IMR-90 (cell line): ENCODE measurements around the gene UNC5A. TPM values are rescaled to one million over a fixed set of nuclear protein-coding genes. Genes with fewer than 3 reads are reported as not detected.

Experiments used
- ATAC-seq: fragments of 200-7000 bp; cut with Tn5 transposase; 2 replicates; pipeline ENCODE4 v1.9.1; 2020; ENCODE audit warnings: low read depth, mild to moderate bottlenecking, moderate library complexity
- BruUV-seq: library from RNA; stranded (reverse); fragments of 400-500 nt; replicated peaks from 2 replicates; lab custom pipeline; 2021; lab: Mats Ljungman, UMichigan
- CTCF ChIA-PET: fragments of 300-600 bp; formaldehyde crosslinking; extraction: SDS; loops from one replicate; lab custom pipeline; 2021; ENCODE audit warnings: antibody characterized with exemption; lab: Yijun Ruan, JAX
- POLR2A ChIA-PET: fragments of 300-600 bp; sonication (Branson Sonifier 250); formaldehyde crosslinking; loops from one replicate; lab custom pipeline; 2022; ENCODE audit warnings: antibody characterized with exemption; ENCODE audit not compliant: unreplicated experiment; lab: Charles Lee
- DNase-seq: peaks from one replicate; pipeline ENCODE4 v3.0.0; 2013
- H2AFZ ChIP-seq: replicated peaks from 2 replicates; pipeline ENCODE3; 2013; ENCODE audit warnings: low read length, mild to moderate bottlenecking; ENCODE audit not compliant: poor library complexity
- H2AK5ac ChIP-seq: 2 replicates; pipeline ENCODE4 v1.6.1; 2013; ENCODE audit warnings: low read depth, low read length, inconsistent platforms
- H2AK9ac ChIP-seq: replicated peaks from 2 replicates; pipeline ENCODE3; 2013; ENCODE audit warnings: mild to moderate bottlenecking, low read depth, low read length, moderate library complexity; ENCODE audit not compliant: poor library complexity
- H2BK120ac ChIP-seq: 2 replicates; pipeline ENCODE4 v1.6.1; 2013; ENCODE audit warnings: low read depth, low read length, inconsistent platforms
- H2BK15ac ChIP-seq: 3 replicates; pipeline ENCODE4 v1.6.1; 2013; ENCODE audit warnings: low read depth, low read length, inconsistent platforms
- H2BK20ac ChIP-seq: 2 replicates; pipeline ENCODE4 v1.6.1; 2013; ENCODE audit warnings: low read depth, mild to moderate bottlenecking, inconsistent platforms, low read length, moderate library complexity
- H2BK5ac ChIP-seq: 2 replicates; pipeline ENCODE4 v1.6.1; 2013; ENCODE audit warnings: mild to moderate bottlenecking, low read depth, low read length, inconsistent platforms; ENCODE audit not compliant: poor library complexity, severe bottlenecking
- H3K14ac ChIP-seq: replicated peaks from 2 replicates; pipeline ENCODE4 v1.6.1; 2013; ENCODE audit warnings: low read depth, low read length, inconsistent platforms
- H3K18ac ChIP-seq: 2 replicates; pipeline ENCODE4 v1.6.1; 2013; ENCODE audit warnings: low read depth, low read length, control low read depth
- H3K23ac ChIP-seq: 2 replicates; pipeline ENCODE4 v1.6.1; 2013; ENCODE audit warnings: low read depth, low read length, inconsistent platforms
- H3K27ac ChIP-seq: 2 replicates; pipeline ENCODE4 v1.5.1; 2013; ENCODE audit warnings: mild to moderate bottlenecking, control low read depth, low read length; ENCODE audit not compliant: insufficient read depth
- H3K27me3 ChIP-seq: 2 replicates; pipeline ENCODE4 v1.6.1; 2013; ENCODE audit warnings: low read length; ENCODE audit not compliant: control insufficient read depth, insufficient read depth
- H3K36me3 ChIP-seq: 2 replicates; pipeline ENCODE4 v1.6.1; 2013; ENCODE audit warnings: low read length, mixed read lengths; ENCODE audit not compliant: control insufficient read depth, insufficient read depth
- H3K4ac ChIP-seq: 2 replicates; pipeline ENCODE4 v1.6.1; 2013; ENCODE audit warnings: low read depth, low read length, inconsistent platforms
- H3K4me1 ChIP-seq: 2 replicates; pipeline ENCODE4 v1.6.1; 2013; ENCODE audit warnings: low read length, mixed read lengths; ENCODE audit not compliant: control insufficient read depth, insufficient read depth
- H3K4me2 ChIP-seq: 2 replicates; pipeline ENCODE4 v1.6.1; 2013; ENCODE audit warnings: low read depth, mild to moderate bottlenecking, control low read depth, low read length, moderate library complexity
- H3K4me3 ChIP-seq: 2 replicates; pipeline ENCODE4 v1.5.1; 2013; ENCODE audit warnings: low read depth, mild to moderate bottlenecking, control low read depth, low read length, moderate library complexity; ENCODE audit not compliant: insufficient read depth
- H3K56ac ChIP-seq: 2 replicates; pipeline ENCODE4 v1.6.1; 2013; ENCODE audit warnings: low read length, inconsistent platforms; ENCODE audit not compliant: insufficient read depth; ENCODE audit errors: extremely low read depth
- H3K79me1 ChIP-seq, 2 experiments: 2 replicates each; pipeline ENCODE4 v1.6.1; 2013; ENCODE audit warnings: low read length in 2 of 2, inconsistent platforms in 1 of 2, low read depth in 1 of 2
- H3K9ac ChIP-seq: 2 replicates; pipeline ENCODE4 v1.6.1; 2013; ENCODE audit warnings: low read depth, low read length, control low read depth
- H3K9me1 ChIP-seq: 2 replicates; pipeline ENCODE4 v1.6.1; 2013; ENCODE audit warnings: low read length, inconsistent platforms; ENCODE audit not compliant: insufficient read depth
- H3K9me3 ChIP-seq: 2 replicates; pipeline ENCODE4 v1.6.1; 2013; ENCODE audit warnings: low read length; ENCODE audit not compliant: control insufficient read depth, insufficient read depth
- H4K20me1 ChIP-seq: 2 replicates; pipeline ENCODE4 v1.6.1; 2013; ENCODE audit warnings: low read length, inconsistent platforms; ENCODE audit not compliant: insufficient read depth
- H4K5ac ChIP-seq: 2 replicates; pipeline ENCODE4 v1.6.1; 2013; ENCODE audit warnings: mild to moderate bottlenecking, low read depth, low read length, control low read depth
- H4K8ac ChIP-seq, 2 experiments: 2 replicates each; pipeline ENCODE4 v1.6.1; 2013; ENCODE audit warnings: low read depth in 2 of 2, low read length in 2 of 2, control low read depth in 1 of 2, inconsistent platforms in 1 of 2
- H4K91ac ChIP-seq: 2 replicates; pipeline ENCODE4 v1.6.1; 2013; ENCODE audit warnings: low read depth, low read length, inconsistent platforms; ENCODE audit not compliant: insufficient read depth
- CEBPB ChIP-seq: IDR thresholded peaks from 2 replicates; pipeline ENCODE4 v1.6.1; 2012; ENCODE audit warnings: low read depth, low read length, improper control_type of control experiment
- CHD1 ChIP-seq: IDR thresholded peaks from 2 replicates; pipeline ENCODE4 v1.6.1; 2012; ENCODE audit warnings: low read depth, low read length, improper control_type of control experiment
- CTCF ChIP-seq: conservative IDR thresholded peaks from 2 replicates; pipeline ENCODE4 v1.5.1; 2012; ENCODE audit warnings: mild to moderate bottlenecking, low read depth, low read length, improper control_type of control experiment
- ELK1 ChIP-seq: fragments of 150-350 bp; IDR thresholded peaks from 2 replicates; pipeline ENCODE4 v1.6.1; 2016; ENCODE audit warnings: low read depth, mild to moderate bottlenecking, low read length, moderate library complexity, borderline replicate concordance
- FOS ChIP-seq: fragments of 150-350 bp; IDR thresholded peaks from 2 replicates; pipeline ENCODE4 v1.6.1; 2016; ENCODE audit warnings: low read depth, low read length
- MAFK ChIP-seq: IDR thresholded peaks from 2 replicates; pipeline ENCODE4 v1.6.1; 2012; ENCODE audit warnings: low read depth, low read length, improper control_type of control experiment
- MAZ ChIP-seq: IDR thresholded peaks from 2 replicates; pipeline ENCODE4 v1.6.1; 2012; ENCODE audit warnings: low read depth, mild to moderate bottlenecking, low read length, improper control_type of control experiment, moderate library complexity, borderline replicate concordance
- MXI1 ChIP-seq: IDR thresholded peaks from 2 replicates; pipeline ENCODE4 v1.6.1; 2012; ENCODE audit warnings: low read depth, mild to moderate bottlenecking, low read length, moderate library complexity, borderline replicate concordance
- NFE2L2 ChIP-seq: fragments of 150-350 bp; IDR thresholded peaks from 2 replicates; pipeline ENCODE4 v1.6.1; 2016; ENCODE audit warnings: low read depth, mild to moderate bottlenecking, low read length
- POLR2A ChIP-seq: IDR thresholded peaks from 2 replicates; pipeline ENCODE4 v1.6.1; 2012; ENCODE audit warnings: mild to moderate bottlenecking, low read depth, low read length
- RAD21 ChIP-seq: IDR thresholded peaks from 2 replicates; pipeline ENCODE4 v1.6.1; 2012; ENCODE audit warnings: low read length, improper control_type of control experiment
- RCOR1 ChIP-seq: IDR thresholded peaks from 2 replicates; pipeline ENCODE4 v1.6.1; 2012; ENCODE audit warnings: mild to moderate bottlenecking, low read length, improper control_type of control experiment; ENCODE audit not compliant: insufficient replicate concordance
- RFX5 ChIP-seq: IDR thresholded peaks from 2 replicates; pipeline ENCODE4 v1.8.0; 2012; ENCODE audit warnings: low read depth, mild to moderate bottlenecking, low read length, moderate library complexity
- SMC3 ChIP-seq: fragments of 150-350 bp; IDR thresholded peaks from 2 replicates; pipeline ENCODE4 v1.6.1; 2016; ENCODE audit warnings: low read depth, mild to moderate bottlenecking, antibody characterized with exemption, low read length, moderate library complexity
- USF2 ChIP-seq: fragments of 150-350 bp; IDR thresholded peaks from 2 replicates; pipeline ENCODE4 v1.6.1; 2017; ENCODE audit warnings: mild to moderate bottlenecking, antibody characterized with exemption, low read length, low read depth
- WGBS, 2 experiments: methylation state at CpG; one replicate each; pipeline versions ENCODE4 v1.1.5 to v1.1.7; 2013; ENCODE audit warnings: missing lambda C conversion rate in 2 of 2; ENCODE audit not compliant: insufficient read length in 1 of 2; ENCODE audit errors: extremely low coverage in 2 of 2; 5-methylcytosine and 5-hydroxymethylcytosine counted together
- dilution Hi-C: fragments of 300-500 bp; cut with HindIII; formaldehyde crosslinking; loops from one replicate; pipeline ENCODE4 v1.14.3; 2018; ENCODE audit warnings: low sequenced_read_pairs; ENCODE audit not compliant: unreplicated experiment
- in situ Hi-C: fragments of 300-500 bp; cut with MboI; formaldehyde crosslinking; loops from 3 replicates; pipeline ENCODE4 v1.14.3; 2019; ENCODE audit warnings: low sequenced_read_pairs, inconsistent platforms, mixed read lengths
- intact Hi-C: fragments of 100-400 bp; cut with micrococcal nuclease; formaldehyde crosslinking; loops from 2 replicates; pipeline ENCODE4 v1.10.0; 2022
- polyA plus RNA-seq, 3 experiments: library from polyadenylated mRNA; depleted of rRNA; stranded (reverse); fragments of >200 nt; gene quantifications; 2 replicates each; pipeline ENCODE4 v1.2.3, GENCODE V29; 2012; ENCODE audit warnings: low replicate concordance in 1 of 3
- total RNA-seq: library from RNA; depleted of rRNA; stranded (reverse); fragments of >200 nt; gene quantifications from 2 replicates; pipeline ENCODE4 v1.2.3, GENCODE V29; 2012

Gene UNC5A
- total and polyA plus RNA-seq, 2 of the 4 experiments (the other 2 are of a cell fraction): not detected

GRCh38 chr5:176768174-176768970 is 42.0 kb upstream of the UNC5A start:
- 7% methylated on average over 2 of the region's 10 CpGs; no CpG with 5 or more reads in 1 of the 2 experiments for WGBS, 2 experiments
- no TSS peak for BruUV-seq
- Histone ChIP-seq H3K18ac (no peak overlapping the region), H3K23ac (no peak overlapping the region), H4K91ac (no peak overlapping the region), H4K20me1 (no peaks in the 10 kb centered on the region), H2BK15ac (no peak overlapping the region), H3K79me1 (no peaks in the 10 kb centered on the region), H3K4me1 (no peaks in the 10 kb centered on the region), H2AFZ (no peak overlapping the region), H2BK120ac (no peak overlapping the region), H3K9ac (no peak overlapping the region), H2BK5ac (no peak overlapping the region), H2AK5ac (no peak overlapping the region), H3K36me3 (no peaks in the 10 kb centered on the region), H4K5ac (no peak overlapping the region), H3K56ac (no peak overlapping the region), H3K14ac (no peak overlapping the region), H3K27ac (no peak overlapping the region), H3K27me3 (peaks cover 11% of the 10 kb centered on the region), H3K9me1 (no peaks in the 10 kb centered on the region), H3K4me2 (no peak overlapping the region), H2AK9ac (no peak overlapping the region), H4K8ac (no peak overlapping the region), H3K4ac (no peak overlapping the region), H3K9me3 (0 out of 2 replicates have a peak, but pooled peaks cover 3% of the 10 kb centered on the region), H3K4me3 (no peak overlapping the region), H2BK20ac (no peak overlapping the region)
- intact Hi-C loops (no loop called here), in situ Hi-C loops (no loop called here), dilution Hi-C loops (no loop called here)
- POLR2A ChIA-PET: no interaction called here
- ATAC-seq (no peak), DNase-seq (no peak)
- CTCF ChIA-PET: no interaction called here
- TF ChIP-seq NFE2L2 (no peak), CEBPB (no peak), RFX5 (no peak), POLR2A (no peak), CTCF (no peak), RCOR1 (no peak), USF2 (no peak), FOS (no peak), ELK1 (no peak), MAFK (no peak), SMC3 (no peak), CHD1 (no peak), MAZ (no peak), MXI1 (no peak), RAD21 (no peak)
